Stomach (tissue), 9 donors: Measurements from ENCODE around the gene INPP5A. TPM values are rescaled to one million over a fixed set of nuclear protein-coding genes. Genes with fewer than 3 reads are reported as not detected.
A peak's percentile ranks its signal among the peaks of the same experiment; 100 is the strongest.
"Not testable (repeated sequence)": the region's sequence is repeated elsewhere in the genome, so short reads cannot be mapped to it uniquely, and the experiment has no call there.

Source experiments
- DNase-seq, 2 donors: peaks; one replicate each; pipeline versions ENCODE4 v3.0.0 to v3.0.0-alpha.2; 2013 to 2019
- H3K27ac ChIP-seq, 5 donors: fragments of 200-600 bp in 4 of 5; sonication (generic) in 4 of 5; one replicate each; pipeline ENCODE4 v1.5.1; 2013 to 2019; ENCODE audit warnings: mild to moderate bottlenecking in 1 of 5, moderate library complexity in 1 of 5
- H3K27me3 ChIP-seq, 3 donors: fragments of 200-600 bp; sonication (generic); one replicate each; pipeline ENCODE4 v1.5.1; 2017 to 2019; ENCODE audit warnings: mixed run types in 1 of 3
- H3K36me3 ChIP-seq, 4 donors: fragments of 200-600 bp; sonication (generic); 1 replicate in 3 of 4; 2 replicates in 1 of 4; pipeline ENCODE4 v1.5.1; 2016 to 2019
- H3K4me1 ChIP-seq, 4 donors: fragments of 200-600 bp; sonication (generic); one replicate each; pipeline ENCODE4 v1.5.1; 2016 to 2019
- H3K4me3 ChIP-seq, 4 donors: fragments of 200-600 bp; sonication (generic) in 3 of 4; one replicate each; pipeline ENCODE4 v1.5.1; 2016 to 2019; ENCODE audit warnings: mild to moderate bottlenecking in 1 of 4
- H3K9me3 ChIP-seq, 4 donors: fragments of 200-600 bp; sonication (generic); one replicate each; pipeline ENCODE4 v1.5.1; 2016 to 2019
- CTCF ChIP-seq, 7 experiments: fragments of 450-650 bp in 4 of 7; fragments of 200-600 bp in 3 of 7; sonication (generic) in 3 of 7; IDR thresholded peaks; one replicate each; pipeline ENCODE4 v1.5.1; 2016 to 2019; ENCODE audit warnings: antibody characterized with exemption in 7 of 7, control low read depth in 2 of 7, mild to moderate bottlenecking in 1 of 7
- EP300 ChIP-seq: sonication (generic); formaldehyde crosslinking; IDR thresholded peaks from one replicate; pipeline ENCODE4 v1.6.1; 2017; ENCODE audit warnings: antibody characterized with exemption
- POLR2A ChIP-seq, 4 donors: fragments of 450-650 bp; IDR thresholded peaks; one replicate each; pipeline ENCODE4 v1.6.1; 2016; ENCODE audit warnings: antibody characterized with exemption in 4 of 4, control low read depth in 2 of 4, mild to moderate bottlenecking in 1 of 4, moderate library complexity in 1 of 4
- POLR2AphosphoS5 ChIP-seq, 3 donors: sonication (generic); formaldehyde crosslinking; IDR thresholded peaks; one replicate each; pipeline ENCODE4 v1.6.1; 2016; ENCODE audit warnings: antibody characterized with exemption in 3 of 3
- WGBS, 5 donors: extraction: QIAGEN DNeasy Blood & Tissue Kit in 3 of 5; methylation state at CpG; one replicate each; pipeline versions ENCODE4 v1.1.5 to v1.1.7; 2013 to 2018; 5-methylcytosine and 5-hydroxymethylcytosine counted together
- intact Hi-C: fragments of 100-400 bp; cut with DNase I; formaldehyde crosslinking; loops from one replicate; pipeline ENCODE4 v1.15.1; 2023; ENCODE audit warnings: low total_unique reads
- polyA plus RNA-seq, 3 donors: library from polyadenylated mRNA; stranded (reverse); fragments of 200-250 nt; gene quantifications; one replicate each; pipeline ENCODE4 v1.2.3, GENCODE V29; 2013
- total RNA-seq, 5 donors: library from RNA; depleted of rRNA; stranded (reverse); fragments of >200 nt; gene quantifications; one replicate each; pipeline versions ENCODE4 v1.1.0 to v1.2.3, GENCODE V29; 2014 to 2016
- donor health status: healthy with polysubstance abuse.
- donor health status: Bipolar disorder and iron deficiency.
- donor health status: healthy.

INPP5A gene
- total and polyA plus RNA-seq, 8 donors = 17.2 to 72.3 (median 31.0) TPM

GRCh38 chr10:132703419-132704007 is 165.9 kb downstream of the INPP5A start:
- intact Hi-C loops = no loop called here
- TF ChIP-seq POLR2AphosphoS5 (IDR thresholded peaks at IDR 0.05) (no peak), POLR2A (IDR thresholded peaks at IDR 0.05) (no peak), CTCF (IDR thresholded peaks at IDR 0.05) (no peak), EP300 (no peak)

GRCh38 chr10:132704008-132704814 is 166.6 kb downstream of the INPP5A start:
- intact Hi-C loops = no loop called here
- TF ChIP-seq CTCF (IDR thresholded peaks at IDR 0.05) (no peak), POLR2AphosphoS5 (IDR thresholded peaks at IDR 0.05) (no peak), POLR2A (IDR thresholded peaks at IDR 0.05) (no peak), EP300 (no peak)
- Histone ChIP-seq H3K36me3 (peaks cover 6 to 72% (median 49%) of the 10 kb centered on the region in 4 donors), H3K27me3 (no peaks in the 10 kb centered on the region), H3K27ac (no peak overlapping the region), H3K9me3 (peaks cover 0 to 21% (median 10%) of the 10 kb centered on the region in 4 donors), H3K4me1 (peaks cover 4 to 33% (median 22%) of the 10 kb centered on the region in 4 donors), H3K4me3 (no peak overlapping the region)
- DNase-seq = no peak
- WGBS, 5 donors = 97 to 99% (median 97%) methylated on average over 21 to 29 of the region's 29 CpGs

More at GRCh38 chr10:132703419-132704007, 165.9 kb downstream of the INPP5A start:
- Histone ChIP-seq H3K4me3 (no peak overlapping the region), H3K9me3 (peaks cover 0 to 21% (median 10%) of the 10 kb centered on the region in 4 donors), H3K27ac (no peak overlapping the region), H3K4me1 (peaks cover 4 to 36% (median 23%) of the 10 kb centered on the region in 4 donors), H3K36me3 (peaks cover 9 to 73% (median 51%) of the 10 kb centered on the region in 4 donors), H3K27me3 (no peaks in the 10 kb centered on the region)
- 86 to 97% (median 93%) methylated on average over 20 to 24 of the region's 24 CpGs for WGBS, 5 donors
- no peak for DNase-seq

- H3K9me3 ChIP-seq = peaks cover 0 to 21% (median 10%) of the 10 kb centered on the region in 4 donors
- H3K27ac ChIP-seq, DNase-seq, H3K27me3 ChIP-seq, H3K4me3 ChIP-seq, intact Hi-C loops: not testable (repeated sequence)
- 88 to 95% (median 91%) methylated on average over 8 to 9 of the region's 9 CpGs for WGBS, 5 donors
- peaks cover 6 to 73% (median 47%) of the 10 kb centered on the region in 4 donors for H3K36me3 ChIP-seq
- peaks cover 4 to 27% (median 19%) of the 10 kb centered on the region in 4 donors for H3K4me1 ChIP-seq
Observed at GRCh38 chr10:132704815-132705064, 167.2 kb downstream of the INPP5A start.

GRCh38 chr10:132705173-132705572 is 167.6 kb downstream of the INPP5A start:
- intact Hi-C loops = no loop called here
- Histone ChIP-seq H3K4me1 (peaks cover 3 to 23% (median 15%) of the 10 kb centered on the region in 4 donors), H3K36me3 (peaks cover 6 to 75% (median 50%) of the 10 kb centered on the region in 4 donors), H3K27ac (no peak overlapping the region), H3K4me3 (no peak overlapping the region), H3K27me3 (no peaks in the 10 kb centered on the region), H3K9me3 (peaks cover 0 to 21% (median 10%) of the 10 kb centered on the region in 4 donors)
- TF ChIP-seq EP300 (no peak), POLR2AphosphoS5 (IDR thresholded peaks at IDR 0.05) (no peak), POLR2A (IDR thresholded peaks at IDR 0.05) (no peak), CTCF (IDR thresholded peaks at IDR 0.05) (no peak)
- DNase-seq = peak in 1 of 2 donors; percentile 64
- 59 to 93% (median 83%) methylated on average over 14 to 15 of the region's 15 CpGs for WGBS, 5 donors
